Measurements from ENCODE around the gene UCKL1.
"Not testable (repeated sequence)": the region's sequence is repeated elsewhere in the genome, so short reads cannot be mapped to it uniquely, and the experiment has no call there.

The UCKL1 gene

GRCh38 chr20:63955827-63956663 is at the start of gene UCKL1:
Gene UCKL1, minus strand, starts transcription at chr20:63956416. Its CDS starts 44 bp downstream, at chr20:63956372.
- DNase-seq: peak; percentile 85

DNA sequence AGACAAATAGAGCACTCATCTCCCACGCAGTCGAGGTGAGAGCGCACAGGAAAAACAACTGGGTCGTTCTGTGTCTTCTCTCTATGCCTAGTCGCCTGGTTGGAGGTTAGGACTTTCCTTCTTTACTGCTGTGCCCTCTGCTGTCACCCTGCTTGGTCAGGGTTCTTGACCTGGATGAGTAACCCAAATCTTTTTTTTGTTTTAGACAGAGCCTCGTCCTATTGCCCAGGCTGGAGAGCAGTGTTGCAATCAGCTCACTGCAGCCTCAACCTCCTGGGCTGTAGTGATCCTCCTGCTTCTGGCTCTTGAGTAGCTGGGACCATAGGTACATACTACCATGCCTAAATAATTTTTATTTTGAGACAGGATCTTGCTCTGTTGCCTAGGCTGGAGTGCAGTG is 49.2 kb upstream of the UCKL1 start:
- no peak for DNase-seq

- DNase-seq: peak; percentile 84
These were observed 47.9 kb upstream of the UCKL1 start for GRCh38 chr20:64003960-64004725.

- DNase-seq: peak; percentile 92
These were observed 45.4 kb upstream of the UCKL1 start for GRCh38 chr20:64001607-64002011.

GRCh38 chr20:64000906-64001305 is 44.7 kb upstream of the UCKL1 start:
- DNase-seq: no peak

- no peak for DNase-seq
These were observed 26.7 kb upstream of the UCKL1 start for GRCh38 chr20:63982937-63983336.

- peak; percentile 98 for DNase-seq
These were observed 24.9 kb upstream of the UCKL1 start, which contains the start of gene PRPF6 for GRCh38 chr20:63980806-63981728. Gene PRPF6, plus strand, starts transcription at chr20:63981132. Its CDS starts 114 bp downstream, at chr20:63981246.

- no peak for DNase-seq
These were observed 24.1 kb upstream of the UCKL1 start for GRCh38 chr20:63980317-63980805.

DNA sequence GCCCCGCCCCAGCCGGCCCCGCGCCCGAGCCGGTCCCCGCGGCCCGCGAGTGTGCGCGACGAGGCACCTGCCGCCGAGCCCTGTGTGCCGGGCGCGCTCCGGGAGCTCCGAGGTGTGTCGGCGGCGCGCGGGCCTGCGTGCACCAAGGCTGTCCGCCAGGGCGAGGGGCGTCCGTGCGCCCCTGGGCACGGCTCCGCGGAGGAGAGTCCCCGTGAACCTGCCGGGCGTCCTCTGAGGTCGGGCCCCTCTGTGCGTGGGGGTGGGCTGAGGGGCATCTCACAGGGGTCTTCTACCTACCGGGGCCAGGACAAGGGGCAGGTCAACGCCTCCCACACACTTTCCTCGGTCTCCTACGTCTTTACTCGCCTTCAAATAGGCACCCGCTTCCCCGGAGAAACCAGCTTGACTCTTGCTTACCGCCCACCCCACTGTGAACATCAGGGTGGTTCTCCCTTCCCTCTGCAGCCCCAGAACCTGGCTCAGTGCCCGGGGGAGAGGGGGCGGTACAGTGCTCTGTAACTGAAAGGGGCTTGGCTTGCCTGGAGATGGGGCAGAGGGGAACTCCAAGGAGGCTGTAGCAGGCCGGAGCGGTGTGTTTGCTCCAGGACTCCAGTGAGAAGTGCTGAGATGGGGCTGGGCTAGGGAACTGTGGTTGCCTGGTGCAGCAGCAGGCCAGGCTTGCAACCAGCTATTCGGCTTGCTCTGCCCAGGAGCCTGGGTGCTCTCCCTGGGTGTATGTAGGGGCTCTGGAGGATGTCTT is 23.5 kb upstream of the UCKL1 start, which contains the start of gene SAMD10:
SAMD10 (minus strand) TSS at position 86 of the 760 bp plus-strand sequence. CDS start 175 bp downstream, outside the sequence.
- peak; percentile 80 for DNase-seq

DNA sequence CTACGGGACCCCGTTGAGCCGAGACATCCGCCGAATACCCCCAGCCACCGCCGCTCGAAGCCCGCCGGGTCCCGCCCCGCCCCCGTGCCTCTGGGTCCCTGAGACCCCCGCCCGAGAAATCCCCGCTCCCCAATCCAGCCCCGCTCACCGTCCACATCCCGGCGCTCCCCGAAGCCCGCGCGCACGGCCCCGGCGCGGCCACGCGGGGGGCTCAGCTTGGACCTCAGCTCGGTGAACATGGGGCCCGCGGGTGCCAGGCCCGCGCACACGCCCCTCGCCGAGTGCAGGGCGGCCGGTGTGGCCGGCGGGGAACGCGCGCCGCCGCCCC is 23.0 kb upstream of the UCKL1 start:
- DNase-seq: no peak

DNA sequence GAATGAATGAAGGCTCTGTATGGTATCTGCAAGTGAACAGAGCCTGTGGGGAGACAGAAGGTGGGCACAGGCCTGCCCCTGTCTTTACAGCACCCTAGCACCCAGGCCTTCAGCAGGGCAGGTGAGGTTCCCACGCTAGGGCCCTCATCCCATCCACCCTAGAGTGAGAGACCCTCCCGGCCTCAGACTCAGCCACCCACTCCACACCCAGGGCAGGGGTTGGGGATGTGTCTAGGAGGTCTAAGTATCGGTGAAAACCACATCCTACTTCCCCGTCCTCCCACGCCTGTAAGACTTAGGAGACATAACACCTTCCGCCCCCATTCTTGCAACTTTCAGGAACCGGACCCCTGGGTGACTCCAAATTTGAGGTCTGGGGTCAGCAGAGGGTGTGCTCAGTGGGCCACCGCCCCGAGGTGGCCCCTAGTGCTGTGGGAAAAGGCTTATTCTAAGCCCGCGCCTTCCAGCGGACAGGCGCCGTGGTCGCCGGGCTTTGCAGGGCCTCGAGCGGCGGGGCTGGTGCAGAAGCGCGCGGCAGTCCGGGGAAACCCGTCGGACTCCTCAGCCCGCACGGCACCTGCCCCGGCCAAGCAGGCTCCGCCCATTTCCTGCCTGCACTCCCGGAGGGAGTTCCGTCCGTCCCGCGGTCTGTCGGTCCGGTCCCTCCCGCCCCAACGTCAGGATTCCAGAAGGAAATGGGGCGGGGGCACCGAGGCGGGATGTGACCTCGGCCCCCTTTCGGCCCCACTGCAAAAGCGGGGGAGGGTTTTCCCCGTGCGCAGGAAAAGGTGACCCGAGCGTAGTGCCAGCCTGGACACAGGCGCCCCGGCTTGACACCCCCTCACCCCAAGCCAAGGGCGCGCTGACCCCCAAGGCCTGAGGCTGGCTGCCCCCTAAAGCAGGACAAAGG is 22.4 kb upstream of the UCKL1 start:
- peak; percentile 59 for DNase-seq

- DNase-seq: no peak
These were observed 21.6 kb upstream of the UCKL1 start for GRCh38 chr20:63977739-63978276.

GRCh38 chr20:63976980-63977738 is 20.9 kb upstream of the UCKL1 start:
- DNase-seq: no peak

DNA sequence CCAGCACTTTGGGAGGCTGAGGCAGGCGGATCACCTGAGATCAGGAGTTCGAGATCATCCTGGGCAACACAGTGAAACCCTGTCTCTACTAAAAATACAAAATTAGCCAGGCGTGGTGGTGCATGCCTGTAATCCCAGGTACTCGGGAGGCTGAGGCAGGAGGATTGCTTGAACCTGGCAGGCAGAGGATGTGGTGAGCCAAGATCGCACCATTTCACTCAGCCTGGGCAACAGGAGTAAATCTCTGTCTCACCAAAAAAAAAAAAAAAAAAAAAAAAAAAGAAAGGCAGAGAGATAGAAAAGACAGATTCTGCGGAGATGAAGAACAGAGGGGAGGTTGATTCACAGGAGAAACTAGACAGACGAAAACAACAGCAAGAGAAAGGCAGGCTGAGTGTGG is 20.3 kb upstream of the UCKL1 start:
- not testable (repeated sequence) for DNase-seq

GRCh38 chr20:63974402-63975200 is 18.4 kb upstream of the UCKL1 start:
- peak; percentile 92 for DNase-seq

DNA sequence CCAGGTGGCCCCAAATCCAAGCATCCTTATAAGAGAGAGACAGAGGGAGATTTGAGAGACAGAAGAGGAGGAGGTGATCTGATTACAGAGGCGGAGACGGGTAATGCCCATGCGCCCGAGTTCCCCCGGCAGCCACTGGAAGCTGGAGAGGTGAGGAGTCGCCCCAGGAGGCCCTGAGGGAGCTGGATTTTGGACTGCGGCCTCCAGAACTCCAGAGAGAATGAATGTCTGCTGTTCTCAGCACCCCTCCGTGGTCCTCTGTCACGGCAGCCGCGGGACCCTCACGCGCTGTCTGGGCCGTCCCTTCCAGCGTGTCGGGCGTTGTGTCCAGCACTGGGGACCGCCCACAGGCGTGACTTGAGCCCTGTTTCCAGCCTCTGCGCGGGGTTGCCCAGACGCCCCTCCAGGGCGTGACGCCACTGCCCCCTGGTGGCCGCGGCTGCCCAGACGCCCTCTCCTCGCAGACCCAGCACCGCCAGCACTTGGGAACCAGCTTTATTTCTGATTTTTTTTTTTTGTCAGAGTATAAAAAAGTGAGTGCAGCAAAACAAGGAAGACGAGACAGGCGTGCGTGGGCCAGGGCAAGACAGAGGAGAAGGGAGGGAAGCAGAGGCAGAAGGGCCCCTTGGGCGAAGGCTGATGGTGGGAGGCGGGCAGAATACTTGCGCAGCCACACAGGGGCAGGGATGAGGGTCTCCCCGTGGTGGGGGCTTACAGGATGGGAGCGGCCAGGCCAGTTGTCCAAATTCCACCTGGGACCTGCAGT is 17.6 kb upstream of the UCKL1 start:
- peak; percentile 78 for DNase-seq

DNA sequence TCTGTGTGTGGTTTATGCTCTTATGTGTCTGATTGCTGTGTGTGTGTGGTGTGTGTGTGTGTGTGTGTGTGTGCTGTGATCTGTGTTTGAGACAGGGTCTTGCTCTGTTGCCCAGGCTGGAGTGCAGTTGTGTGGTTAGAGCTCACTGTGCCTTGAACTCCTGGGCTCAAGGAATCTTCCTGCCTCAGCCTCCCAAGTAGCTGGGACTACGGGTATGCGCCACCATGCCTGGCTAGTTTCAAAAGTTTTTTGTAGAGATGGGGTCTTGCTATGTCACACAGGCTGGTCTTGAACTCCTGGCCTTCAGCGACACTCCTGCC is 16.9 kb upstream of the UCKL1 start:
- DNase-seq: no peak

All from DMS79 treated with DMSO at 0.1 percent for 48 hours (cell line).